HCT116 (cell line): ENCODE data around the gene TBXA2R. TPM values are rescaled to one million over a fixed set of nuclear protein-coding genes. Genes with fewer than 3 reads are reported as not detected.

Experiments
- ATAC-seq: fragments of 200-7000 bp; cut with Tn5 transposase; 2 replicates; pipeline ENCODE4 v1.9.1; 2020; ENCODE audit warnings: mild to moderate bottlenecking, moderate library complexity
- BruUV-seq: library from RNA; stranded (reverse); fragments of 400-500 nt; replicated peaks from 2 replicates; lab custom pipeline; 2021; lab: Mats Ljungman, UMichigan
- CTCF ChIA-PET: fragments of 300-600 bp; sonication (Branson Sonifier 250); formaldehyde crosslinking; loops from one replicate; lab custom pipeline; 2021; ENCODE audit warnings: antibody characterized with exemption; lab: Charles Lee
- POLR2A ChIA-PET: fragments of 300-600, 350-600 bp; sonication (Branson Sonifier 250); formaldehyde crosslinking; loops from one replicate; lab custom pipeline; 2021; ENCODE audit warnings: antibody characterized with exemption; lab: Charles Lee
- RAD21 ChIA-PET, 2 experiments: fragments of 300-600 bp; sonication (Branson Sonifier 250); formaldehyde crosslinking; loops; one replicate each; lab custom pipeline; 2023; ENCODE audit warnings: low total read pairs in 2 of 2; ENCODE audit not compliant: uncharacterized antibody in 2 of 2, unreplicated experiment in 2 of 2, low non-redundant PET in 1 of 2; lab: Charles Lee
- DNase-seq: peaks from one replicate; pipeline ENCODE4 v3.0.0-alpha.2; 2010; ENCODE audit warnings: low read depth, low spot score
- H2AFZ ChIP-seq: fragments of 200-600 bp; shearing (Covaris generic), sonication (generic); 2 replicates; pipeline ENCODE4 v1.6.1; 2017; ENCODE audit warnings: low read depth, mixed run types, mixed read lengths, antibody characterized with exemption, low read length; ENCODE audit not compliant: poor library complexity, severe bottlenecking
- H3K27ac ChIP-seq: 2 replicates; pipeline ENCODE4 v1.5.1; 2012; ENCODE audit warnings: low read depth, low read length
- H3K27me3 ChIP-seq: fragments of 200-600 bp; sonication (generic); 2 replicates; pipeline ENCODE4 v1.6.1; 2016; ENCODE audit warnings: mixed run types, low read length, mixed read lengths; ENCODE audit not compliant: insufficient read depth
- H3K36me3 ChIP-seq, 2 experiments: fragments of 200-500 bp in 1 of 2; fragments of 200-600 bp in 1 of 2; sonication (Bioruptor generic) in 1 of 2; sonication (generic) in 1 of 2; 2 replicates each; pipeline versions ENCODE4 v1.5.1 to v1.6.1; 2014 to 2016; ENCODE audit warnings: low read length in 2 of 2, inconsistent platforms in 1 of 2, mixed read lengths in 1 of 2, mixed run types in 1 of 2; ENCODE audit not compliant: insufficient read depth in 2 of 2, control insufficient read depth in 1 of 2
- H3K4me1 ChIP-seq, 2 experiments: fragments of 200-600 bp in 1 of 2; sonication (generic) in 1 of 2; 2 replicates each; pipeline versions ENCODE4 v1.5.1 to v1.6.1; 2012 to 2017; ENCODE audit warnings: low read length in 2 of 2, inconsistent platforms in 1 of 2, mild to moderate bottlenecking in 1 of 2, mixed read lengths in 1 of 2, mixed run types in 1 of 2, moderate library complexity in 1 of 2; ENCODE audit not compliant: insufficient read depth in 2 of 2, control insufficient read depth in 1 of 2
- H3K4me2 ChIP-seq: fragments of 200-600 bp; sonication (generic); 2 replicates; pipeline ENCODE4 v1.6.1; 2017; ENCODE audit warnings: mixed run types, low read length, mixed read lengths
- H3K4me3 ChIP-seq, 2 experiments: fragments of 200-600 bp in 1 of 2; sonication (generic) in 1 of 2; replicated peaks in 1 of 2; 2 replicates each; pipeline ENCODE4 v1.5.1; 2011 to 2016; ENCODE audit warnings: low read length in 2 of 2, control low read depth in 1 of 2, low read depth in 1 of 2, mild to moderate bottlenecking in 1 of 2, mixed read lengths in 1 of 2, mixed run types in 1 of 2
- H3K79me2 ChIP-seq: fragments of 200-600 bp; sonication (generic); 2 replicates; pipeline ENCODE4 v1.6.1; 2017; ENCODE audit warnings: mild to moderate bottlenecking, mixed run types, low read length, moderate library complexity, mixed read lengths; ENCODE audit not compliant: insufficient read depth
- H3K9ac ChIP-seq: fragments of 200-600 bp; sonication (generic); 2 replicates; pipeline ENCODE4 v1.6.1; 2016; ENCODE audit warnings: low read length, mixed read lengths
- H3K9me2 ChIP-seq: fragments of 200-600 bp; sonication (generic), shearing (Covaris generic); 2 replicates; pipeline ENCODE4 v1.6.1; 2017; ENCODE audit warnings: mixed run types, mild to moderate bottlenecking, moderate library complexity; ENCODE audit not compliant: insufficient read depth
- H3K9me3 ChIP-seq, 2 experiments: fragments of 200-500 bp in 1 of 2; fragments of 200-600 bp in 1 of 2; sonication (Bioruptor generic) in 1 of 2; sonication (generic) in 1 of 2; 2 replicates each; pipeline ENCODE4 v1.6.1; 2014 to 2017; ENCODE audit warnings: low read length in 2 of 2, mixed read lengths in 2 of 2, inconsistent platforms in 1 of 2, low read depth in 1 of 2, mild to moderate bottlenecking in 1 of 2, mixed run types in 1 of 2, moderate library complexity in 1 of 2; ENCODE audit not compliant: control insufficient read depth in 1 of 2, insufficient read depth in 1 of 2
- H4K20me1 ChIP-seq: fragments of 200-600 bp; sonication (generic), shearing (Covaris generic); 2 replicates; pipeline ENCODE4 v1.6.1; 2017; ENCODE audit warnings: mixed run types, mild to moderate bottlenecking, moderate library complexity; ENCODE audit not compliant: insufficient read depth
- ATF3 ChIP-seq: IDR thresholded peaks from 2 replicates; pipeline ENCODE4 v1.6.1; 2012
- CBX3 ChIP-seq: IDR thresholded peaks from 2 replicates; pipeline ENCODE4 v1.6.1; 2012; ENCODE audit warnings: low read depth
- EZH2phosphoT487 ChIP-seq: fragments of 200-600 bp; IDR thresholded peaks from 2 replicates; pipeline ENCODE4 v1.6.1; 2018; ENCODE audit warnings: antibody characterized with exemption, borderline replicate concordance
- JUND ChIP-seq: IDR thresholded peaks from 2 replicates; pipeline ENCODE4 v1.6.1; 2012
- POLR2AphosphoS5 ChIP-seq: IDR thresholded peaks from 2 replicates; pipeline ENCODE4 v1.6.1; 2011; ENCODE audit warnings: mild to moderate bottlenecking, low read depth, low read length, moderate library complexity
- SIN3A ChIP-seq: IDR thresholded peaks from 2 replicates; pipeline ENCODE4 v1.6.1; 2012; ENCODE audit warnings: low read depth
- SP1 ChIP-seq: IDR thresholded peaks from 2 replicates; pipeline ENCODE4 v1.6.1; 2012; ENCODE audit warnings: low read depth
- SRF ChIP-seq: IDR thresholded peaks from 2 replicates; pipeline ENCODE4 v1.6.1; 2012; ENCODE audit warnings: low read depth
- ZBTB33 ChIP-seq: IDR thresholded peaks from 2 replicates; pipeline ENCODE4 v1.6.1; 2011; ENCODE audit warnings: mild to moderate bottlenecking, low read length, moderate library complexity; ENCODE audit not compliant: insufficient replicate concordance; ENCODE audit errors: extremely low read depth
- ZNF274 ChIP-seq: fragments of 200-500 bp; sonication (Bioruptor generic); IDR thresholded peaks from 2 replicates; pipeline ENCODE4 v1.6.1; 2014; ENCODE audit warnings: mild to moderate bottlenecking, low read depth, low read length, inconsistent platforms
- intact Hi-C: fragments of 100-400 bp; cut with micrococcal nuclease; formaldehyde crosslinking; loops from 2 replicates; pipeline ENCODE4 v1.10.0; 2022
- total RNA-seq: library from RNA; stranded (reverse); gene quantifications from one replicate; pipeline ENCODE4 v1.2.1, GENCODE V29; 2021; ENCODE audit not compliant: unreplicated experiment

TBXA2R gene
- total RNA-seq, 1 experiment from 2014 or later, result 2.3 TPM

GRCh38 chr19:3644351-3645066 lies 37.8 kb upstream of the TBXA2R start:
- no peaks in the 10 kb centered on the region for H3K9me2 ChIP-seq
- intact Hi-C loops, result no loop called here
- no peaks in the 10 kb centered on the region; a peak in 1 of 4 replicates for H3K36me3 ChIP-seq
- no peak overlapping the region for H3K4me3 ChIP-seq
- no TSS peak for BruUV-seq
- no peaks in the 10 kb centered on the region for H3K9me3 ChIP-seq
- peaks cover 3 to 10% of the 10 kb centered on the region in 2 experiments; a peak in 3 of 4 replicates for H3K4me1 ChIP-seq
- RAD21 ChIA-PET, result no interaction called here
- H2AFZ ChIP-seq, result no peak overlapping the region
- no peak for DNase-seq
- CTCF ChIA-PET, result interaction anchor here (0.6 kb wide), 1 partner anchor 64 kb away, joined by 4 read pairs; no protein-coding TSS in a partner anchor
- H3K27me3 ChIP-seq, result no peaks in the 10 kb centered on the region
- no peak overlapping the region for H3K9ac ChIP-seq
- H4K20me1 ChIP-seq, result no peaks in the 10 kb centered on the region
- no peak for TF ChIP-seq ZBTB33
- TF ChIP-seq SIN3A, result no peak
- no peak for TF ChIP-seq JUND
- TF ChIP-seq ZNF274, result no peak
- no peak for TF ChIP-seq EZH2phosphoT487
- no peak for TF ChIP-seq CBX3
- TF ChIP-seq SP1, result no peak
- TF ChIP-seq POLR2AphosphoS5, result no peak
- no peak for TF ChIP-seq ATF3
- TF ChIP-seq SRF, result no peak
- no peak overlapping the region for H3K4me2 ChIP-seq
- POLR2A ChIA-PET, result no interaction called here
- H3K79me2 ChIP-seq, result no peaks in the 10 kb centered on the region
- H3K27ac ChIP-seq, result no peak overlapping the region
- ATAC-seq, result no peak
